Measurements from ENCODE around the gene ARSG.

- no peak for TF ChIP-seq ZNF2 (tag by site-specific recombination; IDR thresholded peaks at IDR 0.05)
- no peak for TF ChIP-seq CTCF (tag by site-specific recombination; IDR thresholded peaks at IDR 0.05)
- no peak for TF ChIP-seq REST (tag by site-specific recombination; IDR thresholded peaks at IDR 0.05)
- TF ChIP-seq REPIN1 (tag by site-specific recombination; IDR thresholded peaks at IDR 0.05; ENCODE audit: low read depth) = no peak
- TF ChIP-seq ZNF354C (tag by site-specific recombination; IDR thresholded peaks at IDR 0.05; ENCODE audit: borderline replicate concordance, low read depth) = no peak
- TF ChIP-seq SP2 (tag by site-specific recombination; IDR thresholded peaks at IDR 0.05) = no peak
Measured at GRCh38 chr17:68441070-68441770, 149.9 kb downstream of the ARSG start.
